ENCODE measurements around the gene VPS41. TPM values are rescaled to one million over a fixed set of nuclear protein-coding genes. Genes with fewer than 3 reads are reported as not detected.

VPS41 gene
- total and polyA plus RNA-seq, 2 of the 13 experiments (the other 11 are each of a cell fraction or from before 2014, with no cell fraction given), result 12.1 to 43.4 TPM

GRCh38 chr7:38916396-38916795 is 7.4 kb upstream of the VPS41 start (continued):
- TF ChIP-seq ZNF883 (CRISPR knock-in tag; IDR thresholded peaks at IDR 0.05; ENCODE audit: not compliant biosample characterization) (no peak), ZNF580 (CRISPR knock-in tag; IDR thresholded peaks at IDR 0.05; ENCODE audit: borderline replicate concordance, low read depth) (no peak), ZNF503 (CRISPR knock-in tag; IDR thresholded peaks at IDR 0.05) (no peak), ATM (IDR thresholded peaks at IDR 0.05; ENCODE audit: borderline replicate concordance) (no peak)

- Histone ChIP-seq H3K9ac (ENCODE audit: insufficient read depth, low read depth, low read length) (no peak overlapping the region), H3K4me1 (ENCODE audit: insufficient read depth, low read length) (peaks cover 15% of the 10 kb centered on the region), H3K36me3 (replicated peaks in 1 of 2; ENCODE audit: control insufficient read depth in 1 of 2, insufficient read depth in 2 of 2, low read length in 2 of 2) (no peaks in the 10 kb centered on the region), H4K20me1 (ENCODE audit: insufficient read depth, low read length) (no peaks in the 10 kb centered on the region), H3K27me3 (ENCODE audit: control insufficient read depth in 1 of 2, insufficient read depth in 2 of 2, low read length in 2 of 2) (no peaks in the 10 kb centered on the region; a peak in 1 of 5 replicates), H3K27ac (ENCODE audit: extremely low read length, insufficient read depth, low read length) (no peak overlapping the region), H3K4me2 (ENCODE audit: low read depth, low read length) (no peak overlapping the region), H2AFZ (ENCODE audit: low read length) (no peak overlapping the region), H3K9me3 (ENCODE audit: low read length) (no peaks in the 10 kb centered on the region), H3K4me3 (replicated peaks in 1 of 3; ENCODE audit: insufficient read depth in 1 of 3, low read depth in 2 of 3, low read length in 3 of 3) (no peak overlapping the region), H3K79me2 (ENCODE audit: insufficient read depth, low read length) (peaks cover 7% of the 10 kb centered on the region)
- ChIA-PET POLR2A (no interaction called here), CTCF (ENCODE audit: low intra/inter-chr PET ratio, low total read pairs) (no interaction called here)
- DNase-seq (ENCODE audit: low spot score), result no peak
- intact Hi-C loops (cut with micrococcal nuclease; ENCODE audit: unreplicated experiment), result no loop called here
- in situ Hi-C loops (cut with HindIII; ENCODE audit: extremely low pct_ligation_motif_present, low pct_unique_long_range_greater_than_20kb), result no loop called here
- no TSS peak for BruUV-seq (replicated peaks)
- TF ChIP-seq ZNF629 (CRISPR knock-in tag; conservative IDR thresholded peaks at IDR 0.05) (no peak), CBX2 (IDR thresholded peaks at IDR 0.05; ENCODE audit: low read depth, low read length) (no peak), CBX2 (CRISPR knock-in tag; IDR thresholded peaks at IDR 0.05; ENCODE audit: low read depth) (no peak), ZSCAN22 (CRISPR knock-in tag; IDR thresholded peaks at IDR 0.05) (no peak), KMT2A (CRISPR knock-in tag; IDR thresholded peaks at IDR 0.05) (no peak), PBX3 (CRISPR knock-in tag; IDR thresholded peaks at IDR 0.05; ENCODE audit: borderline replicate concordance) (no peak), SIN3A (IDR thresholded peaks at IDR 0.05; ENCODE audit: borderline replicate concordance, low read depth, low read length) (no peak), SP4 (CRISPR knock-in tag; IDR thresholded peaks at IDR 0.05) (no peak), ZNF34 (CRISPR knock-in tag; IDR thresholded peaks at IDR 0.05; ENCODE audit: borderline replicate concordance) (no peak), SATB2 (CRISPR knock-in tag; IDR thresholded peaks at IDR 0.05) (no peak), ZNF768 (CRISPR knock-in tag; IDR thresholded peaks at IDR 0.05) (no peak), PITX1 (CRISPR knock-in tag; IDR thresholded peaks at IDR 0.05) (no peak)
- no peak for ATAC-seq
- no peak for FAIRE-seq
These were observed 879 bp upstream of the VPS41 start for GRCh38 chr7:38909870-38910269.

Data from HepG2 (cell line).